IMR-90 (cell line): ENCODE measurements around the gene MGAT5. TPM values are rescaled to one million over a fixed set of nuclear protein-coding genes. Genes with fewer than 3 reads are reported as not detected.
A peak's percentile ranks its signal among the peaks of the same experiment; 100 is the strongest.

Experiments used
- ATAC-seq: fragments of 200-7000 bp; cut with Tn5 transposase; 2 replicates; pipeline ENCODE4 v1.9.1; 2020; ENCODE audit warnings: low read depth, mild to moderate bottlenecking, moderate library complexity
- BruUV-seq: library from RNA; stranded (reverse); fragments of 400-500 nt; replicated peaks from 2 replicates; lab custom pipeline; 2021; lab: Mats Ljungman, UMichigan
- CTCF ChIA-PET: fragments of 300-600 bp; formaldehyde crosslinking; extraction: SDS; loops from one replicate; lab custom pipeline; 2021; ENCODE audit warnings: antibody characterized with exemption; lab: Yijun Ruan, JAX
- POLR2A ChIA-PET: fragments of 300-600 bp; sonication (Branson Sonifier 250); formaldehyde crosslinking; loops from one replicate; lab custom pipeline; 2022; ENCODE audit warnings: antibody characterized with exemption; ENCODE audit not compliant: unreplicated experiment; lab: Charles Lee
- DNase-seq: peaks from one replicate; pipeline ENCODE4 v3.0.0; 2013
- H2AFZ ChIP-seq: replicated peaks from 2 replicates; pipeline ENCODE3; 2013; ENCODE audit warnings: low read length, mild to moderate bottlenecking; ENCODE audit not compliant: poor library complexity
- H2AK5ac ChIP-seq: 2 replicates; pipeline ENCODE4 v1.6.1; 2013; ENCODE audit warnings: low read depth, low read length, inconsistent platforms
- H2AK9ac ChIP-seq: replicated peaks from 2 replicates; pipeline ENCODE3; 2013; ENCODE audit warnings: mild to moderate bottlenecking, low read depth, low read length, moderate library complexity; ENCODE audit not compliant: poor library complexity
- H2BK120ac ChIP-seq: 2 replicates; pipeline ENCODE4 v1.6.1; 2013; ENCODE audit warnings: low read depth, low read length, inconsistent platforms
- H2BK15ac ChIP-seq: 3 replicates; pipeline ENCODE4 v1.6.1; 2013; ENCODE audit warnings: low read depth, low read length, inconsistent platforms
- H2BK20ac ChIP-seq: 2 replicates; pipeline ENCODE4 v1.6.1; 2013; ENCODE audit warnings: low read depth, mild to moderate bottlenecking, inconsistent platforms, low read length, moderate library complexity
- H2BK5ac ChIP-seq: 2 replicates; pipeline ENCODE4 v1.6.1; 2013; ENCODE audit warnings: mild to moderate bottlenecking, low read depth, low read length, inconsistent platforms; ENCODE audit not compliant: poor library complexity, severe bottlenecking
- H3K14ac ChIP-seq: replicated peaks from 2 replicates; pipeline ENCODE4 v1.6.1; 2013; ENCODE audit warnings: low read depth, low read length, inconsistent platforms
- H3K18ac ChIP-seq: 2 replicates; pipeline ENCODE4 v1.6.1; 2013; ENCODE audit warnings: low read depth, low read length, control low read depth
- H3K23ac ChIP-seq: 2 replicates; pipeline ENCODE4 v1.6.1; 2013; ENCODE audit warnings: low read depth, low read length, inconsistent platforms
- H3K27ac ChIP-seq: 2 replicates; pipeline ENCODE4 v1.5.1; 2013; ENCODE audit warnings: mild to moderate bottlenecking, control low read depth, low read length; ENCODE audit not compliant: insufficient read depth
- H3K27me3 ChIP-seq: 2 replicates; pipeline ENCODE4 v1.6.1; 2013; ENCODE audit warnings: low read length; ENCODE audit not compliant: control insufficient read depth, insufficient read depth
- H3K36me3 ChIP-seq: 2 replicates; pipeline ENCODE4 v1.6.1; 2013; ENCODE audit warnings: low read length, mixed read lengths; ENCODE audit not compliant: control insufficient read depth, insufficient read depth
- H3K4ac ChIP-seq: 2 replicates; pipeline ENCODE4 v1.6.1; 2013; ENCODE audit warnings: low read depth, low read length, inconsistent platforms
- H3K4me1 ChIP-seq: 2 replicates; pipeline ENCODE4 v1.6.1; 2013; ENCODE audit warnings: low read length, mixed read lengths; ENCODE audit not compliant: control insufficient read depth, insufficient read depth
- H3K4me2 ChIP-seq: 2 replicates; pipeline ENCODE4 v1.6.1; 2013; ENCODE audit warnings: low read depth, mild to moderate bottlenecking, control low read depth, low read length, moderate library complexity
- H3K4me3 ChIP-seq: 2 replicates; pipeline ENCODE4 v1.5.1; 2013; ENCODE audit warnings: low read depth, mild to moderate bottlenecking, control low read depth, low read length, moderate library complexity; ENCODE audit not compliant: insufficient read depth
- H3K56ac ChIP-seq: 2 replicates; pipeline ENCODE4 v1.6.1; 2013; ENCODE audit warnings: low read length, inconsistent platforms; ENCODE audit not compliant: insufficient read depth; ENCODE audit errors: extremely low read depth
- H3K79me1 ChIP-seq, 2 experiments: 2 replicates each; pipeline ENCODE4 v1.6.1; 2013; ENCODE audit warnings: low read length in 2 of 2, inconsistent platforms in 1 of 2, low read depth in 1 of 2
- H3K9ac ChIP-seq: 2 replicates; pipeline ENCODE4 v1.6.1; 2013; ENCODE audit warnings: low read depth, low read length, control low read depth
- H3K9me1 ChIP-seq: 2 replicates; pipeline ENCODE4 v1.6.1; 2013; ENCODE audit warnings: low read length, inconsistent platforms; ENCODE audit not compliant: insufficient read depth
- H3K9me3 ChIP-seq: 2 replicates; pipeline ENCODE4 v1.6.1; 2013; ENCODE audit warnings: low read length; ENCODE audit not compliant: control insufficient read depth, insufficient read depth
- H4K20me1 ChIP-seq: 2 replicates; pipeline ENCODE4 v1.6.1; 2013; ENCODE audit warnings: low read length, inconsistent platforms; ENCODE audit not compliant: insufficient read depth
- H4K5ac ChIP-seq: 2 replicates; pipeline ENCODE4 v1.6.1; 2013; ENCODE audit warnings: mild to moderate bottlenecking, low read depth, low read length, control low read depth
- H4K8ac ChIP-seq, 2 experiments: 2 replicates each; pipeline ENCODE4 v1.6.1; 2013; ENCODE audit warnings: low read depth in 2 of 2, low read length in 2 of 2, control low read depth in 1 of 2, inconsistent platforms in 1 of 2
- H4K91ac ChIP-seq: 2 replicates; pipeline ENCODE4 v1.6.1; 2013; ENCODE audit warnings: low read depth, low read length, inconsistent platforms; ENCODE audit not compliant: insufficient read depth
- BHLHE40 ChIP-seq: fragments of 150-350 bp; IDR thresholded peaks from 2 replicates; pipeline ENCODE4 v1.6.1; 2016; ENCODE audit warnings: mild to moderate bottlenecking, low read depth, low read length
- CEBPB ChIP-seq: IDR thresholded peaks from 2 replicates; pipeline ENCODE4 v1.6.1; 2012; ENCODE audit warnings: low read depth, low read length, improper control_type of control experiment
- CHD1 ChIP-seq: IDR thresholded peaks from 2 replicates; pipeline ENCODE4 v1.6.1; 2012; ENCODE audit warnings: low read depth, low read length, improper control_type of control experiment
- FOS ChIP-seq: fragments of 150-350 bp; IDR thresholded peaks from 2 replicates; pipeline ENCODE4 v1.6.1; 2016; ENCODE audit warnings: low read depth, low read length
- MAFK ChIP-seq: IDR thresholded peaks from 2 replicates; pipeline ENCODE4 v1.6.1; 2012; ENCODE audit warnings: low read depth, low read length, improper control_type of control experiment
- MAZ ChIP-seq: IDR thresholded peaks from 2 replicates; pipeline ENCODE4 v1.6.1; 2012; ENCODE audit warnings: low read depth, mild to moderate bottlenecking, low read length, improper control_type of control experiment, moderate library complexity, borderline replicate concordance
- MXI1 ChIP-seq: IDR thresholded peaks from 2 replicates; pipeline ENCODE4 v1.6.1; 2012; ENCODE audit warnings: low read depth, mild to moderate bottlenecking, low read length, moderate library complexity, borderline replicate concordance
- NFE2L2 ChIP-seq: fragments of 150-350 bp; IDR thresholded peaks from 2 replicates; pipeline ENCODE4 v1.6.1; 2016; ENCODE audit warnings: low read depth, mild to moderate bottlenecking, low read length
- POLR2A ChIP-seq: IDR thresholded peaks from 2 replicates; pipeline ENCODE4 v1.6.1; 2012; ENCODE audit warnings: mild to moderate bottlenecking, low read depth, low read length
- RAD21 ChIP-seq: IDR thresholded peaks from 2 replicates; pipeline ENCODE4 v1.6.1; 2012; ENCODE audit warnings: low read length, improper control_type of control experiment
- RCOR1 ChIP-seq: IDR thresholded peaks from 2 replicates; pipeline ENCODE4 v1.6.1; 2012; ENCODE audit warnings: mild to moderate bottlenecking, low read length, improper control_type of control experiment; ENCODE audit not compliant: insufficient replicate concordance
- RFX5 ChIP-seq: IDR thresholded peaks from 2 replicates; pipeline ENCODE4 v1.8.0; 2012; ENCODE audit warnings: low read depth, mild to moderate bottlenecking, low read length, moderate library complexity
- SMC3 ChIP-seq: fragments of 150-350 bp; IDR thresholded peaks from 2 replicates; pipeline ENCODE4 v1.6.1; 2016; ENCODE audit warnings: low read depth, mild to moderate bottlenecking, antibody characterized with exemption, low read length, moderate library complexity
- WGBS, 2 experiments: methylation state at CpG; one replicate each; pipeline versions ENCODE4 v1.1.5 to v1.1.7; 2013; ENCODE audit warnings: missing lambda C conversion rate in 2 of 2; ENCODE audit not compliant: insufficient read length in 1 of 2; ENCODE audit errors: extremely low coverage in 2 of 2; 5-methylcytosine and 5-hydroxymethylcytosine counted together
- dilution Hi-C: fragments of 300-500 bp; cut with HindIII; formaldehyde crosslinking; loops from one replicate; pipeline ENCODE4 v1.14.3; 2018; ENCODE audit warnings: low sequenced_read_pairs; ENCODE audit not compliant: unreplicated experiment
- in situ Hi-C: fragments of 300-500 bp; cut with MboI; formaldehyde crosslinking; loops from 3 replicates; pipeline ENCODE4 v1.14.3; 2019; ENCODE audit warnings: low sequenced_read_pairs, inconsistent platforms, mixed read lengths
- intact Hi-C: fragments of 100-400 bp; cut with micrococcal nuclease; formaldehyde crosslinking; loops from 2 replicates; pipeline ENCODE4 v1.10.0; 2022
- polyA plus RNA-seq, 3 experiments: library from polyadenylated mRNA; depleted of rRNA; stranded (reverse); fragments of >200 nt; gene quantifications; 2 replicates each; pipeline ENCODE4 v1.2.3, GENCODE V29; 2012; ENCODE audit warnings: low replicate concordance in 1 of 3
- total RNA-seq: library from RNA; depleted of rRNA; stranded (reverse); fragments of >200 nt; gene quantifications from 2 replicates; pipeline ENCODE4 v1.2.3, GENCODE V29; 2012
- TF ChIP-seq, protein P1 (sequence below): fragments of 150-350 bp; IDR thresholded peaks from 2 replicates; pipeline ENCODE4 v1.6.1; 2017; ENCODE audit warnings: mild to moderate bottlenecking, antibody characterized with exemption, low read length, low read depth
- TF ChIP-seq, protein P2 (sequence below): fragments of 150-350 bp; IDR thresholded peaks from 2 replicates; pipeline ENCODE4 v1.6.1; 2016; ENCODE audit warnings: low read depth, mild to moderate bottlenecking, low read length, moderate library complexity, borderline replicate concordance
- TF ChIP-seq, protein P3 (sequence below): conservative IDR thresholded peaks from 2 replicates; pipeline ENCODE4 v1.5.1; 2012; ENCODE audit warnings: mild to moderate bottlenecking, low read depth, low read length, improper control_type of control experiment

Gene MGAT5
- total and polyA plus RNA-seq, 2 of the 4 experiments (the other 2 are of a cell fraction) = 22.9 to 59.9 TPM

DNA sequence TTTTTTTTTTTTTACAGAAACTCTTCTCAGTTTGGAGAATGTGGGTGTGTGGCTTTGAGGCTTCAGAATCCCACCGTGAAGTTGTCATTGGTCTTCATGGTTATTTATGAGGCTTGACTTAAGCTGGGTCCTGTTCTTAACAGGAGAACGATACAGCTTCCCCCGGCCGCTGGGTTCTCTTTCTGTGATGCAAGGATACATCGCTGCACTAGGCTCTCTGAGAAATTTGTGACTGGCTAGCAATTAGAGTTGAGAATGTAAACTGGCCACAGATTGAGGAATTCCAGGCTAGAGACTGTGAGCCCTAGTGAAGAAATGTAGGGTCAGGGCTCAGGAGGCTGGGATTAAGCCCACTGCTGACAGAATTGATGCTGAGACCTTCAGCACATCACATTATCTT, 29.8 kb downstream of the MGAT5 start:
- H3K9me3 ChIP-seq = no peaks in the 10 kb centered on the region
- H2AK5ac ChIP-seq = no peak overlapping the region
- no peak overlapping the region for H3K18ac ChIP-seq
- H3K9me1 ChIP-seq = peaks cover 16% of the 10 kb centered on the region
- H2BK15ac ChIP-seq = no peak overlapping the region
- H4K8ac ChIP-seq = no peak overlapping the region
- no TSS peak for BruUV-seq
- peaks cover 22% of the 10 kb centered on the region; the same call in 1 of the 2 replicates for H4K20me1 ChIP-seq
- no peaks in the 10 kb centered on the region for H3K27me3 ChIP-seq
- no peak overlapping the region for H3K14ac ChIP-seq
- H3K4ac ChIP-seq = no peak overlapping the region
- TF ChIP-seq RFX5 (no peak), MAFK (no peak), RAD21 (no peak), CHD1 (no peak), CEBPB (no peak), BHLHE40 (no peak), MAZ (no peak), NFE2L2 (no peak), POLR2A (no peak), MXI1 (no peak), FOS (no peak), SMC3 (no peak), RCOR1 (no peak)
- TF ChIP-seq, protein P1, sequence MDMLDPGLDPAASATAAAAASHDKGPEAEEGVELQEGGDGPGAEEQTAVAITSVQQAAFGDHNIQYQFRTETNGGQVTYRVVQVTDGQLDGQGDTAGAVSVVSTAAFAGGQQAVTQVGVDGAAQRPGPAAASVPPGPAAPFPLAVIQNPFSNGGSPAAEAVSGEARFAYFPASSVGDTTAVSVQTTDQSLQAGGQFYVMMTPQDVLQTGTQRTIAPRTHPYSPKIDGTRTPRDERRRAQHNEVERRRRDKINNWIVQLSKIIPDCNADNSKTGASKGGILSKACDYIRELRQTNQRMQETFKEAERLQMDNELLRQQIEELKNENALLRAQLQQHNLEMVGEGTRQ = no peak
- TF ChIP-seq, protein P2, sequence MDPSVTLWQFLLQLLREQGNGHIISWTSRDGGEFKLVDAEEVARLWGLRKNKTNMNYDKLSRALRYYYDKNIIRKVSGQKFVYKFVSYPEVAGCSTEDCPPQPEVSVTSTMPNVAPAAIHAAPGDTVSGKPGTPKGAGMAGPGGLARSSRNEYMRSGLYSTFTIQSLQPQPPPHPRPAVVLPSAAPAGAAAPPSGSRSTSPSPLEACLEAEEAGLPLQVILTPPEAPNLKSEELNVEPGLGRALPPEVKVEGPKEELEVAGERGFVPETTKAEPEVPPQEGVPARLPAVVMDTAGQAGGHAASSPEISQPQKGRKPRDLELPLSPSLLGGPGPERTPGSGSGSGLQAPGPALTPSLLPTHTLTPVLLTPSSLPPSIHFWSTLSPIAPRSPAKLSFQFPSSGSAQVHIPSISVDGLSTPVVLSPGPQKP = no peak
- TF ChIP-seq, protein P3, sequence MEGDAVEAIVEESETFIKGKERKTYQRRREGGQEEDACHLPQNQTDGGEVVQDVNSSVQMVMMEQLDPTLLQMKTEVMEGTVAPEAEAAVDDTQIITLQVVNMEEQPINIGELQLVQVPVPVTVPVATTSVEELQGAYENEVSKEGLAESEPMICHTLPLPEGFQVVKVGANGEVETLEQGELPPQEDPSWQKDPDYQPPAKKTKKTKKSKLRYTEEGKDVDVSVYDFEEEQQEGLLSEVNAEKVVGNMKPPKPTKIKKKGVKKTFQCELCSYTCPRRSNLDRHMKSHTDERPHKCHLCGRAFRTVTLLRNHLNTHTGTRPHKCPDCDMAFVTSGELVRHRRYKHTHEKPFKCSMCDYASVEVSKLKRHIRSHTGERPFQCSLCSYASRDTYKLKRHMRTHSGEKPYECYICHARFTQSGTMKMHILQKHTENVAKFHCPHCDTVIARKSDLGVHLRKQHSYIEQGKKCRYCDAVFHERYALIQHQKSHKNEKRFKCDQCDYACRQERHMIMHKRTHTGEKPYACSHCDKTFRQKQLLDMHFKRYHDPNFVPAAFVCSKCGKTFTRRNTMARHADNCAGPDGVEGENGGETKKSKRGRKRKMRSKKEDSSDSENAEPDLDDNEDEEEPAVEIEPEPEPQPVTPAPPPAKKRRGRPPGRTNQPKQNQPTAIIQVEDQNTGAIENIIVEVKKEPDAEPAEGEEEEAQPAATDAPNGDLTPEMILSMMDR = no peak
- H4K5ac ChIP-seq = no peak overlapping the region
- DNase-seq (no peak), ATAC-seq (peak; percentile 24; the same call in 1 of the 2 replicates)
- in situ Hi-C loops = no loop called here
- peaks cover 2% of the 10 kb centered on the region; the same call in 1 of the 2 replicates for H3K4me1 ChIP-seq
- intact Hi-C loops = no loop called here
- H2AK9ac ChIP-seq = no peak overlapping the region
- no peak overlapping the region for H3K4me2 ChIP-seq
- H3K4me3 ChIP-seq = no peak overlapping the region
- no peak overlapping the region for H3K27ac ChIP-seq
- peaks cover 12% of the 10 kb centered on the region for H3K36me3 ChIP-seq
- H2BK20ac ChIP-seq = no peak overlapping the region
- ChIA-PET CTCF (no interaction called here), POLR2A (no interaction called here)
- H3K23ac ChIP-seq = no peak overlapping the region
- H3K79me1 ChIP-seq = peaks cover 25 to 57% of the 10 kb centered on the region in 2 experiments
- no peak overlapping the region for H2BK120ac ChIP-seq
- dilution Hi-C loops = no loop called here
- no peak overlapping the region for H3K56ac ChIP-seq
- H2BK5ac ChIP-seq = no peak overlapping the region
- H4K91ac ChIP-seq = no peak overlapping the region
- H3K9ac ChIP-seq = no peak overlapping the region
- no peak overlapping the region for H2AFZ ChIP-seq
- 100% methylated on average over 3 of the region's 5 CpGs; no CpG with 5 or more reads in 1 of the 2 experiments for WGBS, 2 experiments
